8988T (cell line): ENCODE results near the gene CECR2.
"Not testable (repeated sequence)": the region's sequence is repeated elsewhere in the genome, so short reads cannot be mapped to it uniquely, and the experiment has no call there.

Experiments
- DNase-seq: peaks from one replicate; pipeline ENCODE4 v3.0.0; 2011

The CECR2 gene

DNA sequence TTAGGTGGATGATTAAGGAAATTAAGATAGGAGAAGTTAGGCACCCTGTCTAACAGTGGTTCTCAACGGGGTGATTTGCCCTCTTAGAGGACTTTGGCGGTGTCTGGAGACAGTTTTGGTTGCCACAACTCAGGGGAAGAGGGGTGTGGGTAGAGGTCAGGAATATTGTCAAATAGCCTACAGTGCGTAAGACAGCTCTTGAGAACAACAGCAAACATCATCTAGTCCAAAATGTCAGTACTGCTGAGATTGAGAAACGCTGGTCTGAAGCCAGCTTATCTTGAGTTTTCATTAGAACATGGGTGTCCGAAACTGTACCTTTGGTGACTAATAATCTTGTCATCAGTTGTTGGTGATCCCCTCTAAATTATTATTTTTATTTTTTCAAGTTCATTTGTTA is 38.4 kb downstream of the CECR2 start:
- no peak for DNase-seq

DNA sequence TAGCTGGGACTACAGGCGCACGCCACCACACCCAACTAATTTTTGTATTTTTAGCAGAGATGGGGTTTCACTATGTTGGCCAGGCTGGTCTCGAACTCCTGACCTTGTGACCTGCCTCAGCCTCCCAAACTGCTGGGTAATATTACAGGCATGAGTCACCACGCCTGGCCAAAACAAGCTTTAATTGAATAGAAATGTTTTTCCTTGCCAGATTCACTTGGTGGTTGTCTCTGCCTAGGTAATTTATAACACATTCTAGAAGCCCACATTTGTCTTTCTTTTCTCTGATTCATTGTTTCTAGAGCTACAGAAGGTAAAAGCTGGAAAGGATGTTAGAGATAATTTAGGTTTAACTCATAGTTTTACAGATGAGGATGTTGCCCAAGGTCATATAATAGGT is 41.3 kb downstream of the CECR2 start:
- no peak for DNase-seq

DNA sequence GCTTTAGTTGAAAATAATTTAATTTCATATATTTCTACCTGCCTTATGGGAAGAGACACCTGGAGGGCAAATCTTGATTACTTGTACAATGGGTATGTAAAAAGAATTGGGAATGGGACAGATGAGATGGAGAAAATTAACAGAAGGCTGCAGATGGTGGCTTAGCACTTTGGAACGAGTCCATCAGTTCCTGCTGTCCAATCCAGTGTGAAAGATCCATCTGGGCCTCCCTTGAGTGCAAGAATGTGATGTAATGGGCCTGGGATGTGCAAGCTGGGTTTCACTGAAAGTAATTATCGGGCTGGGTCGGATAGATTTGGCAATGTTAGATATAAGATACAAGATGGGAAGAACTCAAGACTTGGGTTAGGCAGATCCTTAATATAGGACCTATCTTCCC is 42.0 kb downstream of the CECR2 start:
- DNase-seq = no peak

DNA sequence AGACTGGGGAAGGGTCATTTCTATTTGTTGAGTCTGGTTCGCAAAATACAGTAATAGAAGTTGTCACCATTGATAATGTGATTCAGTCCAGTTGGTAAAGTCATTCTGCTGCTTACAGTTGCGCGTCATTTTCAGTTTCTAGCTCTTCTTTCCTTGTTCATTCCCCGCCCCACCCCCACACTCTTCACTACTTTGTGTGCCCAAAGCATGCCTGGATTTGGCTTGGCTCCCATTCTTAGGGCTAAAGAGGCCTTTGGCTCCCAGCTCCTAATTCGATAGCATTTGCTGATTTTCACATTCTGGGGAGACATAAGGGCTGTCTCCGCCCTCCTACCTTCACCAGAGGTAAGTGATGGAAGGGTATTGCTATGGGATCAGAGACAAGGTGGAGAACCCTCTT is 43.0 kb downstream of the CECR2 start:
- DNase-seq = no peak

DNA sequence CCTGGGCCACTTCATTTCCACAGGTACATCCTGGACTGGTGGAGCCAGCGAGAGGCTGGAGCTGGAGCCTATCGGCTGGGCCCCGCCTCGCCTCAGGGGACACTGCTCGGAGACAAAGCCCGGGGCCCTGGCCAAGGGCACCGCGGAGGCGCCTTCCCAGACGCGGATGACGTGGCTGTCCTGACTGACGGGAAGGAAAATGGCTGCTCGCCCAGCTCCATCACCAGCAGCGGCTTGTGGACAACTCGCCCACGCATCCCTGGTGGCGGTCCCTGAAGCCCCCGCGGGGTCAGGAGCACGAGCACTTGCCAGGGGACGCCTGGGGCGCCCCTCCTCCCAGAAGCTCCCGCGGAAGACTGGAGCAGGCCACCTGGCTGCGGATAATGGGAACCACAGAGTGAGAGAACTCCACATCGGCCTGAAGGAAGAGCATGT is 49.6 kb downstream of the CECR2 start:
- no peak for DNase-seq

DNA sequence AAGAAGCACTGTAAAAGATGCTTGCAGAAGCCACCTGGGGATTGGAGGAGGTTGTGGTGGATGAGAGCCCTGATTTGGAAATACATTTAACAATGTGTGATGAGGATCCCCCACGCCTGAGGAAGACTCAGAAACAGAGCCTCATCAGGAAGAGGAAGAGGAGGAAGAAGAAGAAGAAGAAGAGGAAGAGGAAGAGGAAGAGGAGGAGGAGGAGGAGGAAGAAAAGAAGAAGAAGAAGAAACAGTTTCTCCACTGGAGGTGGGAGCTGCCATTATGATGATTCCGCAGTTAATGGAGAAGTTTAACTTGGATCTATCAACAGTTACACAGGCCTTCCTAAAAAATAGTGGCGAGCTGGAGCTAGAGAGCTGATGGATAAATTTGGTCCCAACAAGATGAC is 50.1 kb downstream of the CECR2 start:
- DNase-seq = no peak

DNA sequence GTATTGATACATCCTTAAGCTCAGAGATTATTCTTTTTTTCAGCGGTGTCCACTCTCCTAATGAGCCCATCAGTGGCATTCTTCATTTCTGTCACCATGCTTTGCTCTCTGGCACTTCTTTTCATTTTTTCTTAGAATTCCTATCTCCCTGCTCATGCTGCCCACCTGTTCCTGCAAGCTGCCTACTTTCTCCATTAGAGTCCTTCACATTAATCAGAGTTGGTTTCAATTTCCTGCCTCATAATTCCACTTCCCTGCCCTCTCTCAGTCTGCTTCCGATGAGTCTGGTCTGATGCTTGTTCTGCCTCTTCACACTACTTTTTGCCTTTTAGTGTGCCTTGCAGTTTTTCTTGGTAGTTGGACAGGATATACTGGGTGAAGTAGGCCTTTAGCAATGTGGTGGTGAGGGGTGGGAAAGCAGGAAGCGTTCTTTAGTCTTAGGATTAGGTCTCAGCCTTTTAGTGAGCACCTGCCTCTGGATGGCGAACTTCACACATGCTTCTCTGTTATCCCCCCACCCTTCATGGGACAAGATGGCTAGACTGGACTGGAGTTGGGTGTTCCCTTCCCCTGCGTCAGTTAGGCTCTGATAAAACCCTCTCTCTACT is 53.6 kb downstream of the CECR2 start:
- DNase-seq = no peak

DNA sequence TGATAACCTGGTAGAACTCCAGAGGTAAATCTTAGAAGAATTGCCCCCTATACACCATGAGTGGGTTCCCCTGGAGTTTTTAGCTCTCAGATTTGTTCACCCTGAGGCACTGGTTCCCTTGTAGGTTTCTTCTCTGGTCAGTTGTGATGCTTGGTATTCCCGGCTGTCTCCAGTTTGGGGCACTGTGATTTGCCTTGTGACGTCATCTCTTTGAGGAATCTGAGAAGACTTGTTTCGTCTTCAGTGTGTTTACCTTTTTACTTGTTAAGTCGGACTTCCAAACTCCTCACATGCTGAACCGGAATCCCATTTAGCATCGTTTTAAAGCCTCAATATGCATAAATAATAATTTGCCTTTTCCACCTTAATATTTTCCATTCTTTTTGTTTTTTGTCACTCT is 54.4 kb downstream of the CECR2 start:
- DNase-seq = no peak

DNA sequence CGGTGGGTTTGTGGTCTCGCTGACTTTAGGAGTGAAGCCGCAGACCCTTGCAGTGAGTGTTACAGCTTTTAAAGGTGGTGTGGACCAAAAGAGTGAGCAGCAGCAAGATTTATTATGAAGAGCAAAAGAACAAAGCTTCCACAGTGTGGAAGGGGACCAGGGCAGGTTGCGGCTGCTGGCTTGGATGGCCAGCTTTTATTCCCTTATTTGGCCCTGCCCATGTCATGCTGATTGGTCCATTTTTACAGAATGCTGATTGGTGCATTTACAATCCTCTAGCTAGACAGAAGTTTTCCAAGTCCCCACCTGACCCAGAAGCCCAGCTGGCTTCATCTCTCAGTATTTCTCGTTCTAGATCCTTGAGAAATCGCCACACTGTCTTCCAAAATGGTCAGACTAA is 58.3 kb downstream of the CECR2 start:
- not testable (repeated sequence) for DNase-seq

DNA sequence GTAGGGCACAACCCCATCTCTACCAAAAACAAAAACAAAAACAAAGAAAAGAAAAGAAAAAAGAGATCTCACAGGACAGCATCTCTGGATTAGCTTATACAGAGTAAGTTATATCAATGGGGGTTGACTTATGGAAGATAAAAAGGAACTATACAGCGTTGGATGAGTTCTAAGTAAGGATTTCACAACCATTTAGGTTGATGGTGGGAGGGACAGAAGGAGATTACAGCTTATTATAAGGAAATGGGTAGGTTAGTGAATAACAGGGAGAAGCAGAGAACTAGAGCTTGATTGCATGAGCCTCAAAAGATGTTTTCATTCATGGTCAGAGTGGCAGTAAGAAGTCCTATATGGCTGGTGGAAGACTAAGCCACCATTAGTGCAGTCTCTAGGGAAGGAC is 60.3 kb downstream of the CECR2 start:
- DNase-seq = no peak

DNA sequence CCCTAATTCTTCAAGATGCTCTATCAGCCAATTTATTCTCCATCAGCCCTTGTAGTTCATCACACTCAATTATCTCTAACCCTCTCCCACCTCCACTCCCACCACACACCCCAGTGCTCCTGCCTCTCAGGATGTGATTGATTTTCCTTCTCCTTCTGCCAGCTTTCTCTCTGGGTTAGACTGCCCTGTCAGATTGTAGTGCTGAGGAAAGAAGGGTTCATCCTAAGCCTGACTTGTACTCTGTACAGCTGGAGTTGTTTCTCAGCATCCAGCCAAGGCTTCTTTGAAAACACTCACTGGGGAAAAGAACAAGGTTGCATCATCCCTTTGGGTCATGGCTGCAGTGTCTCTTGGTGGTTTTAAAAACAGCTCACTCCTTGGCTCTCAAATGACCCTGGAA is 61.2 kb downstream of the CECR2 start:
- no peak for DNase-seq

DNA sequence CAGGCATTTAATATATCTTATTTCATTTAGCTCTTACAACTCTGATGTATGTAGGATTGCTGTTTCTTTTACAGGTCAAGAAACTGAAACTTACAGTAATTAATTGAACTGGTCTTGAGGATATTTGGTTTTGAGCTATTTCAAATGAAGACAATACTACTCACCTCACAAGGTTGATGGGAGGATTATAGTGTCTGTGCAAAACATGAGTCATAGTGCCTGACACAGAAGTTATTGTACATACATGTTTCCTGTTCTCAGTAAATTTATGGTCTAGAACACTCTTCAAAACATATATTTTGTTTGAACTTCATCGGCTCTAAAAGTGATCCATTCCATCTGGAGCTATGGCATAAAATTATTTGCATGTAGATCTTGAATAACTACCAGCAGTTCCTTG is 61.9 kb downstream of the CECR2 start:
- no peak for DNase-seq

DNA sequence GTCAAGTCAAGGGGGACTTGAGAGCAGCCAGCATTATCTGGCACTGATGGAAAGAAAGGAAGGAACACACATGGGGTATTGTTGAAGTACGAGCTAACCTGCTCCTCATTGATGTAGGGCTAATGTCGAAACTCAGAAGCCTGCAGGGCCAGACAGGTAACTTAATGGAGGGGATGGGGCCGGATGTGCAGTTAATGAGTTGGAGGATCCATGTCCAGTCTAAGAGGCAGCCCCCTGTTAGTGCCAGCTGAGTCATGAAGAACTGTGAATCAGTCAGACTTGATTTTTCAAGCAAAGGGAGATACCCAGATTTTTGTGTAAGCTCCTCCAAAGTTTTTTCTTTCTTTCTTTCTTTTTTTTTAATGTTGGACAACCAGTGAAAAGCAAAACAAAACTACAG is 65.6 kb downstream of the CECR2 start:
- no peak for DNase-seq

DNA sequence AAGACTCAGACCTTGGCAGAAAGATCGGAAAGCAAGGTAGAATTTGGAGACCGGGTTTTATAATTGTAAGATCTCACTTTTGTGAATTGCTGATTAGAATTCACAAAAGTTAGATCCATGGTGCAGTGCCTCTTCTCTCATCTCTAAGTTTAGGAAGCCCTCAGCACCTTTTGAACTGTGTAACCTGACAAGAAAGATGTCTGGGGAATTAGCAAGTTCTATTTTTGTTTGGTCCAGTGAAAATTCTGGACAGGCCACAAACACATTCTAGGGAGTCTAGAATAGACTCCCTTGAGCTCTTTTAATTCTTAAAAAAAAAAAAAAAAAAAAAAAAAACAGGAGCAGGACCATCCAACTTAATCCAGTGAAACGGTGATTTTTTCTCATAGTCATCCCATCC is 66.1 kb downstream of the CECR2 start:
- DNase-seq = no peak

DNA sequence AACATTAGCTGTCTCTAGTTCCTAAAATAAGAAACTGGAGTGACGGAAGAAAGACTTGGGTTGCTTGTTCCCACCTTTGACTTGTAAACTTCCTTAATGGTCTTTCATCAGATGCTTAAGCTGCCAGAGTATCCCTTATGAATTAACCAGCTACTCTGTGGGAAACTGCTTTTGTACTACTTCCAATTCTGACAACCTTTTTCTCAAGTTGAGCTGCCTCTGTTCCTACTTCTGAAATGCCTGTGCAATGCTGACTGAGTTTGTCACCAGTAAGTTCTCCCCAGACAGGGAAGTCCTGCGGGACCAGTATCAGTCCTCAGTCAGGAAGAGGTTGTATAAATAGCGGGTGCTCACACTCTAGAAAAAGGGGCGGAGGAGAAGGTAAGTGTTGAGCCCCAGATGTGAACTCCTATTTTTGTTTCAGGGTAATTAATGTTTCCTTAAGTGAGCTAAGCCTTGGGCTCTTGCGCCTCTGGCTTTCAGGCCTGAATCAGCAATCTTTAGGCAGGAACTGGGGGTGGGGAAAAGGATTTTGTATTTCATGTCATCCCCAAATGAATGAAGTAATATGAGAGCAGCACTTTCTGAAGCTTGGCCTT is 67.2 kb downstream of the CECR2 start:
- no peak for DNase-seq

DNA sequence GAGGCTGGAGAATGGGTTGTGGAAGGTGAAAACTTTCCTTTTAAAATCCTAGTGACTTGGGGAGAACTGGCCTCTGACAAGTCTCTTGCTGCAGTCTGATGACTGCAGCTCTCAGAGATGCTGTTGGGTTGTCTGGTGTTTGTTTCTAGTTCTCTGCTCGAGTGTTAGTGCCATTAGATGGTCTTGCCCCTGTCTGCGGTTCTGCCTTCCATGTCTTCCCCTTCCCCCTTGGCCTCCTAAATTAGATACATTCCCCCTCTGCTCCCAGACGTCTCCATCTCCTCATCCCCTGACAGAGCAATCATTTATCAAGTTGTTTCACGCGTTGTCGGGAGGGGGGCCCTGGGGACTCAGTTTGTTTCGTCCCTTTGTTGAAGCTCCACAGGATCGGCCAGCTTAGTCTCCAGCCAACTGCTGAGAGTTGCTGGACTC is 67.7 kb downstream of the CECR2 start:
- no peak for DNase-seq

DNA sequence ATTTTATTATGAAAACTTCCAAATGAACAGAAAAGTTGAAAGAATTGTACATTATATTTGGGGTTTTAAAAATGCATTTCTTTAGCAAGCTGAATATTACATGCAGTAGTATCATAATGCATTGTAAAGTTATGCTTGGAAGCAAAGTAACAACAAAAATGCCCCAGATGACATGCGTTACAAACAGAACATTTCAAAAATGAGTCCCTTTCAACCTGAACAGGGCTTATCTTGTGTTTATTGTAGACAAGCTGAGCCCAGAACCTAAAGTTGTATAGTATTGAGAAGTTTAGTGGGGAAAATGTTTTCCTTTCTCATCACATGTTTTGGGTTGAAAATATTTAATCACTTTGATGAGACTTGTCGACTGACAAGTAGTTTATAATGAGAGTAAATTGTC is 68.8 kb downstream of the CECR2 start:
- DNase-seq = no peak

DNA sequence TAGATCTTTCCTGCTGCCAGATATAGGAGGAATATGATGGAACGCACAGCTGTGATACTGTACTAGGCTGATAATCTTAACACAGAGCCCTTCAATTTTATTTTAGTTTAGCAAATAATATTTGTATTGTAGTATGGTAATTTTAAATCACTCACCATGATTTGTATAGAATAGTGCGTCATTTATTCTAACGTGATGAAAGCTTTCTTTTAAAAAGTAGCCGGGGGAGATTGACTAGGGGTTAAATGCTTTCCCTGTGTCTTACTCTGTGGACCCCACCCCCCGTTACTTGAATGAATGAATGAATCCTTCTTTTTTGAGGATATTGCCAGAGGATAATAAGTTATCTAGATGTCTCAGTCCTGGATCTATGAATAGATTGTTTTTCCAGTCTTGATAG is 72.1 kb downstream of the CECR2 start:
- no peak for DNase-seq

DNA sequence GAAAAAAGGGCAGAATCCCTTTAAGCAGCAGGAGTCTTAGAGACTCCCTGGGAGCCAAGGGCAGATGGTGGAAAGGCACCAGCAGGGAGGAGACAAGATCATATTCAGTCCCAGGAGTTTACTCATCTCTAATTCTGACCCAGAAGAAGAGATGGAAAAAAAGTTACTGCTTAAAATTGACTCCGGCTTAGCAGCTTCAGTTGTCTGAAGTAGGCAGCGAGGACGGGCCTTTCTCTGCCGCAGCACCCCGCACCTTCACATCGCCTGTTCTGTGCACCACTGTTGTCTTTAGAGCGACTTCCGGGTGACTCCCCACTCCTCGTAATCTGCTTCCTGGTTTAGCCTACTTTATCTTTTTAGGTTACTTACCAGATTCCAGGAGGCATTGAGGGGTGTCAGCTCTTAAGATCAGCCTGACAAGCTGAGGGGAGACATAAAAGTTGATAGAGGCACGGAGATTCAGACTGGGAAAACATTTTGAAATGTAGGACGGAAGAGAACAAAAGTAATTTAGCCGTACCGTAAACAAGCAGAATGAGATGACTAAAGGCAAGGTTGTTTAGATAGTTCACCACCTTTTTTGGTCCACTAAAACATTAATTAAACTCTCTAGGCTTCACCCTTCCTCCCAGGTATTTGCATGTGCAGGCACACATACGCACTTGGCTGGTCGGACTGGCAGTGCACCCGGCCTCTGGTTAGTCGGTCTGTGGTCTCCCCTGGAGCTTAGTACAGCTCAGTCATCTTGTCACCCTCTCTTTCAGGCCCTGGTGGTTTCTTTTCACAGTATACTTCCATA is 74.3 kb downstream of the CECR2 start:
- DNase-seq = no peak

DNA sequence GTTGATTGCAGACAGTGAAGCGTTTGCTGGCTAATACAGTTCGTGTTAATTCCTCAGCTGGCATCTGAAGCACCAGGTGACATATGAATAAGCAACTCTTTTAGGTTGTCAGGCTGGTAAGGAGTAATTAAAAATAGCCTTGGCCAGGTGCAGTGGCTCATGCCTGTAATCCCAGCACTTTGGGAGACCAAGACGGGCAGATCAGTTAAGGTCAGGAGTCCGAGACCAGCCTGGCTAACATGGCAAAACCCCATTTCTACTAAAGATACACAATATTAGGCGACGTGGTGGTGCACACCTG is 74.9 kb downstream of the CECR2 start:
- DNase-seq = no peak

DNA sequence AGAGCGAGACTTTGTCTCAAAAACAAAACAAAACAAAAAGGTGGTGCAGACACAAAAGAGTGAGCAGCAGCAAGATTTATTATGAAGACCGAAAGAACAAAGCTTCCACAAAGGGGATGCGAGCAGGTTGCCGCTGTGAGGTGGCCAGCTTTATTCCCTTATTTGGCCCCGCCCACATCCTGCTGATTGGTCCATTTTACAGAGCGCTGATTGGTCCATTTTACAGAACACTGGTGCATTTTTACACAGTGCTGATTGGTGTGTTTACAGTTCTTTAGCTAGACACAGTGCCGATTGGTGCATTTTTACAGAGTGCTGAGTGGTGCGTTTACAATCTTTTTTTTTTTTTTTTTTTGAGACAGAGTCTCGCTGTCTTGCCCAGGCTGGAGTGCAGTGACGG is 77.4 kb downstream of the CECR2 start:
- DNase-seq = no peak

DNA sequence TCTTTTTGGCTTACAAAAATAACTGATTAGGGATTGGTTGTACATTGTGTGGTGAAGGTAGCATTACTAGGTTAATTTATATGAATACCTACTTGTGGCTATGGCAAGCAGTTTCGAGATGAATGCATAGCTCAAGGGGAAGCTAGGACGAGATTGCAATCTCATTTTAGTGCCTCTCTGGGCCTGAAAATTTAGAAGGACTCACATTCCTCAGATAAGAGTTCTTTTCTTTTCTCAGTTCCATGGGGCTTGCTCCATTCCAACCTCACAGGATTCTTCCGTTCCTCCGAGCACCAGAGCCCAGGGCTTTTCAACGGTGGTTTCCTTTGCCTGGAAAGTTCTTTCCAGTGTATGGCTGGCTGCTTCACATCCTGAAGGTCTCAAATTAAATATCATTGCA is 82.1 kb downstream of the CECR2 start:
- DNase-seq = no peak

DNA sequence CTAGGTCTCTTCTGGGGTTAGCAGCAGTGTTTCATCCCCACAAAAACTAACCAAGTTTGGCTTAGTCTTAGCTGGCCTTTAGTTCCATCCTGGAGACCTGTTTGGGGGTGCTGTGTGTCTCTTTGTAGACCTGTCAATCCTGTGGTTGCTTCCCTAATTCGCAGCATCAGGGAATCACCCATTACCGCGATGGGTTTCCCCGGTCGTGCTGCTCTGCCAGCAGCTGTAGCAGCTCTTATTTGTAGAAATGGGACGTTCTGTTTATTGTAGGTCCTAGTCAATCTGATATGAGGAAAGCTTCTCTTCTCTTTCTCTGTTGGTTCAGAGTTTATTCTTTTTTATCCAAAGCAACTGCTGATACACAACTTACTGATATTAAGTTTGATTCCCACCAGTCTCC is 91.6 kb downstream of the CECR2 start:
- no peak for DNase-seq

DNA sequence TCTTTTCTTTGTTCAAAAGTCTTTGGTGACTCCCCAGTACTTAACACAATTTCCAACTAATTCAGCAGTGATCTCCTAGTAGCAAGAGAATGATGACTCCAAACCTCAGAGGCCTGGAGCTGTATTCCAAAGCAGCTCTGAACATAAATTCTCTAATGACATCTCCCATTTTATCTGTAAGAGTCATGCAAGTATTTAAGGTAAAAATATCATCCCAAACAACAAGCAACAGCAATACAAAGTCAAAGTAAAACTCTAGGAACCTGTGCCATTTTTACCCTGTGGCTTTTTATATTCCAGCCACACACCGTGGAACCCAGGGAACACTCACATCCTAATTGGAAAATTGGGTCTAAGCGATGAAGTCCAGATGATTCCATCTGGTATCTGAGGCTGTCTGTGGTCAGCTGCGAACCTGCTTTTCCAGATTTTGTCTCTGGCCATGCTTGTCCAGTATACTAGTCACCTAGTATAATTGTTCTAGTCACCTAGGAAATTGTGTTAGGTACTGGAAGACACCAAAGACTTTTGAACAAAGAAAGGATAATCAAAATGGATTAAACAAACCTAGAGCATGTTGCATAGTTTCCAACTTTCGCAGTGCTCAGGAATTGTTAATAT is 101.7 kb downstream of the CECR2 start:
- no peak for DNase-seq
